Measurements from ENCODE around the gene CYP27C1.

GRCh38 chr2:127157114-127157513 lies 63.0 kb downstream of the CYP27C1 start:
- no peak for TF ChIP-seq CTCF (IDR thresholded peaks at IDR 0.05)
- no peak for TF ChIP-seq POLR2A (IDR thresholded peaks at IDR 0.05)

Measured in adrenal gland (tissue), 5 donors.